ENCODE results near the gene POLR2J2.
"Not testable (repeated sequence)": the region's sequence is repeated elsewhere in the genome, so short reads cannot be mapped to it uniquely, and the experiment has no call there.

POLR2J2 gene

GRCh38 chr7:102671166-102671955 lies at the start of gene POLR2J2:
Gene POLR2J2, minus strand, starts transcription at chr7:102671663. Its CDS starts 62 bp downstream, at chr7:102671601.
- peak within 1 kb of the TSS; percentile 56 for H3K4me3 ChIP-seq (ENCODE audit: control insufficient read depth, low read depth, low read length)
- DNase-seq (ENCODE audit: low read depth) = peak; percentile 84

- not testable (repeated sequence) for H3K4me3 ChIP-seq (ENCODE audit: control insufficient read depth, low read depth, low read length)
Observed at GRCh38 chr7:102718491-102718890, 47.0 kb upstream of the POLR2J2 start.

GRCh38 chr7:102715718-102716117 lies 44.3 kb upstream of the POLR2J2 start:
- H3K4me3 ChIP-seq (ENCODE audit: control insufficient read depth, low read depth, low read length); DNase-seq (ENCODE audit: low read depth): not testable (repeated sequence)

More at GRCh38 chr7:102718491-102718890, 47.0 kb upstream of the POLR2J2 start:
- peak; percentile 51 for DNase-seq (ENCODE audit: low read depth)

DNA sequence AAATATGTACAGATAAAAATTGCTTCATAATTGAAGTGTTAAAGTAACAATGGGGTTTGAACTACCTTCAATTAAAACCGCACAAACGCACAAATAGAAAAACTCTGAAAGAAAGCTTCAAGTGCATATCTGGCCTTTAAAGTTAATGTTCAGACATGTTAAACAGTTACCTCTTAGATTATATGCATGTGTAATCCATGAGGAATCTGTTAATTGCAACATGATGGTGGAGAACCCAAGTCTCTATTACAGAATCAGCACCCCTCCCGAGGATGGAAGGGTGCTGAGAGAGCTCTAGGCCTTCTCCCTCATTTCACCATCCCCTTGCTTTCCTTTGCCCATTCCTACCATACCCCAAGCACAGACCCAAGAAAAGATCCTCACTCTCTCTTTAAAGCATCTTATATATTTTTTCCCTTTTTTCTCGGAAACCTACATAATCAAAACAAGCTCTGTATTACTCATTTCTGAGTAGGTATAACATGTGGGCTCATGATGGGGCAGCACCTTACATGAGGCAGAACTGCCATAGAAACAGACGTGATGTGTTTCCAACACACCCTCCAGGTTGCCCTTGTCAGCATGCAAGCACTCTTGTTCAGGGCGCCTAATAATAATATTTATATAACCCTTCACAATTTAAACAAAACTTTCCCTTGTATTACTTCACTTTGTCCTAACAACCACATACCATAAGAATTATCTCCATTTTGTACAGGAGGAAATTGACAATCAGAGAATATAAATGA lies 43.5 kb upstream of the POLR2J2 start:
- not testable (repeated sequence) for DNase-seq (ENCODE audit: low read depth); H3K4me3 ChIP-seq (ENCODE audit: control insufficient read depth, low read depth, low read length)

DNA sequence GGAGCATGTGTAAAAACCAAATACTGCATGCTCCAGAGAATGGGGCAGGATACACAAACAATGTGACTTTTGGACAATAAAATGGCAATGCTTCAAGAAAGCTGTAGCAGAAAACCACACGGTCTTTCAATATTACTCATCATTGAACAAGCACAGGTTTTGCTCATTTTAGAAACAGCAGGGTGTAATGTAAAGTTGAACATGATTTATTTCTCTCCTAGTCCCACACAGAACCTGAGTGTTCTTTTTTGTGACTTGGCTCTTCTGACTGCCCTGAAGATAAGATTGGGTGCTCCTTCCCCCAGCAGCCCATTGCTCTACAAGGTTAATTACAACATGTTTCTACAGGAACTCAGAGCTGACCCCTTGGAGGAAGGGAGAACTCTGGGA lies 42.2 kb upstream of the POLR2J2 start:
- H3K4me3 ChIP-seq (ENCODE audit: control insufficient read depth, low read depth, low read length); DNase-seq (ENCODE audit: low read depth): not testable (repeated sequence)

- DNase-seq (ENCODE audit: low read depth); H3K4me3 ChIP-seq (ENCODE audit: control insufficient read depth, low read depth, low read length): not testable (repeated sequence)
Observed at GRCh38 chr7:102713011-102713690, 41.7 kb upstream of the POLR2J2 start.

DNA sequence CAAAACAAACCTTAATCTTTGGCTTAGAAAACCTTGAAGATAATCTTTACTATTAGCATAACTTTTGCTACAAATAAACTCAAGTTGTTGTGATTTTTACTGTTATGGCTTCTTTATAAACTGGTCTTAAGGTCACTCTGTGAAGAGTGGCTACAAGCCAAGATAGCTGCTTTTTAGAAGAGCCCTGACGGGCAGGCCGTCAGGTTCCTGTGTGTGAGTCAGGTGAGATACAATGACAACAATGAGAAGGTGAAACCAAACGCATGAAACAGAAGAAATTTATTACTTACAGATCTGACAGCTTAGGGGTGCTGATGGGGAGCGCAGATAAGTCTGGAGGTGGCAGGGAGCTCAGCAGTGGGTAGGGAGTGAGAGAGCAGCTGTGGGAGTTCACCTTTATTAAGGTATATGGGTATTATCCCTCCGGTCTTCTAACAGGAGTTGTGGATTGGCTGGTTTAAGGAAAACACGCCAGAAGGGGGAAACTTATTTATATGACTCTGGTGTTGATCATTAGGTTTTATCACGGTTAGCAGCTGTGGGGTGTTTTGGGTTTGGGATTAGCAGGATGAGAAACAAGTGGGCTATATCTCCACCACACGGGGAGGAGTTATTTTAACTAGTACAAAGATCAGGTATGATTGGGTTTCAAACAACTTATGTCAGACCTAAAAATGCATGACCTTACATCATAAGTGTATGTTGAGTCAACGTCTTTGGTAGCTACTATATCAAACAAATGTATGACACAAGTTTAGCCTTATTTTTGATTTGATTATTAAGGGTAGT lies 27.7 kb upstream of the POLR2J2 start:
- not testable (repeated sequence) for H3K4me3 ChIP-seq (ENCODE audit: control insufficient read depth, low read depth, low read length); DNase-seq (ENCODE audit: low read depth)

- not testable (repeated sequence) for H3K4me3 ChIP-seq (ENCODE audit: control insufficient read depth, low read depth, low read length); DNase-seq (ENCODE audit: low read depth)
Observed at GRCh38 chr7:102697642-102698512, 26.4 kb upstream of the POLR2J2 start.

DNA sequence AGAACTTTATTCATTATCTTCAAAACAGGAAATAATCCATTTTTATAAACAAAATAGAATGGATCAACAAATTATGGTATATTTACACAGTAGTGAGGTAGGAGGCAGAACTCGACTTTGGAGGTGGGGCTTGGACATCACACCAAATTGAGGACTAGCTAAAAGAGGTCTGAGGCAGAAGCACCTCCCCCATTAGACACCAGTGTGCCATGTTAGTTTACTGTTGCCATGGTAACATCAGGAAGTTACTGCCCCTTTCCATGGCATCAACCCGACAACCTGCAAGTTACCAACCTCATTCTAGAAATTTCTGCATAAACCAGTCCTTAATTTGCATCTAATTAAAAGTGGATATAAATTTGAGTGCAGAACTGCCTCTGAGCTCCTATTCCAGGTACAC lies 24.5 kb upstream of the POLR2J2 start:
- DNase-seq (ENCODE audit: low read depth); H3K4me3 ChIP-seq (ENCODE audit: control insufficient read depth, low read depth, low read length): not testable (repeated sequence)

GRCh38 chr7:102695033-102695552 lies 23.6 kb upstream of the POLR2J2 start:
- DNase-seq (ENCODE audit: low read depth); H3K4me3 ChIP-seq (ENCODE audit: control insufficient read depth, low read depth, low read length): not testable (repeated sequence)

GRCh38 chr7:102694008-102694407 lies 22.5 kb upstream of the POLR2J2 start:
- not testable (repeated sequence) for H3K4me3 ChIP-seq (ENCODE audit: control insufficient read depth, low read depth, low read length); DNase-seq (ENCODE audit: low read depth)

DNA sequence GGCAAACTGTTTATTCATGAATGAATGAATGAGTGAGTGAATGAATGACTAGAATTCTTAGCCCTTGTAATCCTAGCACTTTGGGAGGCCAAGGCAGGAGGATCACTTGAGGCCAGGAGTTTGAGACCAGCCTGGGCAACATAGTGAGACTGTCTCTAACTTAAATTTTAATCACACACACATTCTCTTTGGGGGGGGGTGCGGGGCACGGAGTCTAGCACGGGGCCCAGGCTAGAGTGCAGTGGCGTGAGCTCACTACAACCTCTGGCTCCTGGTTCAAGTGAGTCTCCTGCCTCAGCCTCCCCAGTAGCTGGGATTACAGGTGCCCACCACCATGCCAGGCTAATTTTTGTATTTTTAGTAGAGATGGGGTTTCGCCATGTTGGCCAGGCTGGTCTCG lies 19.1 kb upstream of the POLR2J2 start:
- not testable (repeated sequence) for DNase-seq (ENCODE audit: low read depth)

DNA sequence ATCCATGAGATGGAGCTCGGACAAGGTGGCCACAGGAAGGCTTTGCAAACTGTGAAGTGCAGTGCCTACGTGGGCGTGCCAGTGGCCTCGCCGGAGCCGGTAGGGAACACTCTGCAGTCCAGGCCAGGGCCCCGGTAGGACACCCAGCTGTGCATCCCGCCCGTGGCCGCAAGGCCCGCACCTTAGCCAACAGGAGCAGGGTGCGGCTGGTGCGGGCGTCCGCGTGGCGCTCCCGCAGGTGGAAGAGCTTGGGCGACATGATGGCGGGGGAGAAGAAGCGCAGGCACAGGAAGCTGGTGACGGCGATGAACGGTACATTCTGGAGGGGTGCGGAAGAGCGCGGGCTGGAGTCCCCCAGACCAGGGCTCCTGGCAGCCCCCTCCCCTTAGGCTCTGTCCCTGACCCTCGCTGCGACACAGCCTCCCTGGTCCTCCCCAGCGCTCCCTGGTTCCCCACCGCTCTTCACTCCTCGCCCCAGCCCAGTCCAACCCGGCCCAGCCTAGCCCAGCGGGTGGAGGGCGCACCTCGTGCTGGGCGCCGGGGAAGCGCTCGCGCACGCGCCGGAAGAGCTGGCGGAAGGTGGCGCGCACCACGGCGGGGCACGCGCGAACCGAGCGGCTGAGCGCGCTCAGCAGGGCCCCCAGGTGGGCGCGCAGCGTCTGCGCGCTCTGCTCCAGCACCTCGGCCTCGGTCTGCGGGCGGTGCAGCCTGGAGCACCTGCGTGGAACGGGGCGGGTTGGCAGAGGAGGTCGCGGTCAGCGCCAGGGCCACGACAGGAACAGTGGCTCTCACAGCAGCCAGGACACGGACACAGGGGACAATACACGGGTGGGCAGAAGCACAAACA lies 18.2 kb upstream of the POLR2J2 start:
- DNase-seq (ENCODE audit: low read depth); H3K4me3 ChIP-seq (ENCODE audit: control insufficient read depth, low read depth, low read length): not testable (repeated sequence)

More for the DNA sequence above, 19.1 kb upstream of the POLR2J2 start:
- H3K4me3 ChIP-seq (ENCODE audit: control insufficient read depth, low read depth, low read length) = not testable (repeated sequence)

GRCh38 chr7:102688299-102689036 lies 17.0 kb upstream of the POLR2J2 start:
- H3K4me3 ChIP-seq (ENCODE audit: control insufficient read depth, low read depth, low read length); DNase-seq (ENCODE audit: low read depth): not testable (repeated sequence)

DNA sequence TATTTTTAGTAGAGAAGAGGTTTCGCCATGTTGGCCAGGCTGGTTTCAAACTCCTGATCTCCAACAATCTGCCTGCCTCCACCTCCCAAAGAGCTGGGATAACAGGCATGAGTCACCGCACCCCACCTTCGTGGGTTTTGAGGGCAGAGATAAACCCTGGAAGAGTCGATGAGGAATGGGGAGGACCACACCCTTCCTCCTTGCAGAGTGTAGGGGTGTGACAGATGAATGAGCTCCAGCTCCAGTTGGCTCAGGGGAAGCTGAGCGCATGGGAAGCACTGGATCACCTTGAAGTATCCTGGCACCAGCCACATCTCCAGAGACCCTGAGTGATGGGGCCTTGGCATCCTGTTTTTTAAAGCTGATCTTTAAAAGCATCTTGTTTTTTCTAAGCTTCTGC lies 11.1 kb upstream of the POLR2J2 start:
- not testable (repeated sequence) for DNase-seq (ENCODE audit: low read depth); H3K4me3 ChIP-seq (ENCODE audit: control insufficient read depth, low read depth, low read length)

DNA sequence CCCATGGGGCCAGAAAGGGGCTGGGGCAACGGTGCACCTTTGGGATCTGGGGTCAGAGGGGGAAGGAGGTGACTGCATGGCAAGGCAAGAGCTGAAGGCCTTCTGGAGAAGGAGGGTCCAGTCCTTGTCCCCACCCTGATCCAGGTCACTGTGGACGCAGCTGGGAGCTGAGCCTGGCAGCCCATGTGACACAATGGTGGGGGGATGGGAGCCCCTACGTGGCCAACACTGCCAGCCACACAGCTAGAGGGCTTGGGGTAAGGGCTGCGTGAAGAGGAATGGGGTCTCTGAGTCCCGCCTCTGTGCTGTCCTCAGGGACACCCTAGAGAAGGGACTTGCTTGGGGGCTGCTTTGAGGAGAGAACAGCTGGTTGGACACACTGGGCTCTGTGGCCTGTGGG lies 9.3 kb upstream of the POLR2J2 start:
- H3K4me3 ChIP-seq (ENCODE audit: control insufficient read depth, low read depth, low read length); DNase-seq (ENCODE audit: low read depth): not testable (repeated sequence)

Measured in fibroblast of mammary gland (primary cell).